Medulla oblongata (tissue), 1 donor: Measurements from ENCODE around the gene NUDT8.
"Not testable (repeated sequence)": the region's sequence is repeated elsewhere in the genome, so short reads cannot be mapped to it uniquely, and the experiment has no call there.

Source experiments
- DNase-seq: peaks from one replicate; pipeline ENCODE4 v3.0.0-alpha.2; 2015; ENCODE audit errors: extremely low spot score

NUDT8 gene

GRCh38 chr11:67627812-67628624 is 1.7 kb downstream of the NUDT8 start:
- DNase-seq = no peak

- DNase-seq = no peak
These were observed 2.3 kb downstream of the NUDT8 start for GRCh38 chr11:67627441-67627811.

DNA sequence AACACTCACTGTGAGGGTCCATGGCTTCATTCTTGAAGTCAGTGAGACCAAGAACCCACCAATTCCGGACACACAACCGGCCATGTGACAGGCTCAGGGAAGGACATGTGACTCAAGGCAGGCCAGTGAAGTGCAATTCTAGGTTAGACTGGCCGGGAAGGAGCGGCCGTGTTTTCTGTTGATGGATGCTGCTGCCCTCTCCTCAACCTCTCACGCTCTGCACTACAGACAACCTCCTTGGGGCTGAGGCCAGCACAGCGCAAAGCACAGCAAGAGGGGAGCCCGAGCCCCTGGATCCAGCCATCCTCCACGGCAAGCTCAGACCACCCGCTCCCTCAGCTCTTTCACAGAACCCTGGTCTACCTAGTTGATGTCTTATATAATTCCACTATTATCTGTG is 2.8 kb downstream of the NUDT8 start:
- no peak for DNase-seq

GRCh38 chr11:67626131-67626833 is 3.5 kb downstream of the NUDT8 start:
- DNase-seq = not testable (repeated sequence)

GRCh38 chr11:67623795-67624194 is 5.9 kb downstream of the NUDT8 start:
- not testable (repeated sequence) for DNase-seq

DNA sequence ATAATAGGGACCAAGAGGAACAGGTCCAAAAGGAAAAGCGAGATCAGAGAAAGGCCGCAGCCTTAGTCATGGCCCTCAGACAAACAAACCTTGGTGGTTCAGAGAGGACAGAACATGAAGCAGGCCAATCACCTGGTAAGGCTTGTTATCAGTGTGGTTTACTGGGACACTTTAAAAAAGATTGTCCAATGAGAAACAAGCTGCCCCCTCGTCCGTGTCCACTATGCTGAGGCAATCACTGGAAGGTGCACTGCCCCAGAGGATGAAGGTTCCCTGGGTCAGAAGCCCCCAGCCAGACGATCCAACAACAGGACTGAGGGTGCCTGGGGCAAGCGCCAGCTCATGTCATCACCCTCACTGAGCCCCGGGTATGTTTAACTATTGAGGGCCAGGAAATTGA is 6.8 kb downstream of the NUDT8 start:
- not testable (repeated sequence) for DNase-seq

GRCh38 chr11:67621928-67622327 is 7.8 kb downstream of the NUDT8 start:
- DNase-seq = not testable (repeated sequence)

DNA sequence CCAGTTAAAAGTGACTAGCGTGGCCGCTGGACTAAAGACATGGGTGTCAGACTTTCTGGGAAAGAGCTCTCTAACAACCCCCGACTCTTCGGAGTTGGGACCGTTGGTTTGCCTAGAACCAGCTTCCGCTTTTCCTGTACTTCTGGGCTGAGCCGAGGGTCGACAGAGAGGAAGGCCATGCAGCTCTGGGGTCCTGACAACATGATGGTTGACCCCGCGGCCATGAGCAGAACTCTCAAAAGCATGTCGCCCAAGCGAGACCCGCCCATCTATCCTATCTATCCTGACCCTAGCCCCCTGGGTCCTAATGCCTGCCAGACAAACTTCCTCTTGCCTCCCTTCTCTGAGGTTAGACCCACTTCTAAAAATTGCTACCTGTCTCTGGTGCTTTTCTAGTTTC is 9.1 kb downstream of the NUDT8 start:
- DNase-seq = not testable (repeated sequence)

DNA sequence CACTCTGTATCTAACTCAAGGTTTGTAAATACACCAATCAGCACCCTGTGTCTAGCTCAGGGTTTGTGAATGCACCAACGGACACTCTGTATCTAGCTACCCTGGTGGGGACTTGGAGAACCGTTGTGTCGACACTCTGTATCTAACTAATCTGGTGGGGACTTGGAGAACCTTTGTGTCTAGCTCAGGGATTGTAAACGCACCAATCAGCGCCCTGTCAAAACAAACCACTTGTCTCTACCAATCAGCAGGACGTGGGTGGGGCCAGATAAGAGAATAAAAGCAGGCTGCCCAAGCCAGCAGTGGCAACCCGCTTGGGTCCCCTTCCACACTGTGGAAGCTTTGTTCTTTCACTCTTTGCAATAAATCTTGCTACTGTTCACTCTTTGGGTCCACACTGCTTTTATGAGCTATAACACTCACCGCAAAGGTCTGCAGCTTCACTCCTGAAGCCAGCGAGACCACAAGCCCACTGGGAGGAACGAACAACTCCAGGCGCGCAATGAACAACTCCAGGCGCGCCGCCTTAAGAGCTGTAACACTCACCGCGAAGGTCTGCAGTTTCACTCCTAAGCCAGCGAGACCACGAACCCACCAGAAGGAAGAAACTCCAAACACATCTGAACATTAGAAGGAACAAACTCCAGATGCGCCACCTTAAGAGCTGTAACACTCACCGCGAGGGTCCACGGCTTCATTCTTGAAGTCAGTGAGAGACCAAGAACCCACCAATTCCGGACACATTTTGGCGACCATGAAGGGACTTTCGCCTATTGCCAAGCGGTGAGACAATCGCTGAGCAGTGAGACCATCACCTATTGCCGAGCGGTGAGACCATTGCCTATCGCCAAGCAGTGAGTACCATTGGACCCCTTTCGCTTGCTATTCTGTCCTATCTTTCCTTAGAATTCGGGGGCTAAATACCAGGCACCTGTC is 9.8 kb downstream of the NUDT8 start:
- DNase-seq = not testable (repeated sequence)

DNA sequence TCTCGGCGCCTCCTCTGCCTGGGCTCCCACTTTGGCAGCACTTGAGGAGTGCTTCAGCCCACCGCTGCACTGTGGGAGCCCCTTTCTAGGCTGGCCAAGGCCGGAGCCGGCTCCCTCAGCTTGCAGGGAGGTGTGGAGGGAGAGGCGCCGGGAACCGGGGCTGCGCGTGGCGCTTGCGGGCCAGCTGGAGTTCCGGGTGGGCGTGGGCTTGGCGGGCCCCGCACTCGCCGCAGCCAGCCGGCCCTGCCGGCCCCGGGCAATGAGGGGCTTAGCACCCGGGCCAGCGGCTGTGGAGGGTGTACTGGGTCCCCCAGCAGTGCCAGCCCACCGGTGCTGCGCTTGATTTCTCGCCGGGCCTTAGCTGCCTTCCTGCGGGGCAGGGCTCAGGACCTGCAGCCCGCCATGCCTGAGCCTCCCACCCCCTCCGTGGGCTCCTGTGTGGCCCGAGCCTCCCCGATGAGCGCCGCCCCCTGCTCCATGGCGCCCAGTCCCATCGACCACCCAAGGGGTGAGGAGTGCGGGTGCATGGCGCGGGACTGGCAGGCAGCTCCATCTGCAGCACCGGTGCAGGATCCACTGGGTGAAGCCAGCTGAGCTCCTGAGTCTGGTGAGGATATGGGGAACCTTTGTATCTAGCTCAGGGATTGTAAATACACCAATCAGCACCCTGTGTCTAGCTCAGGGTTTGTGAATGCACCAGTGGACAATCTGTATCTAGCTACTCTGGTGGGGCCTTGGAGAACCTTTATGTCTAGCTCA is 10.7 kb downstream of the NUDT8 start:
- not testable (repeated sequence) for DNase-seq

DNA sequence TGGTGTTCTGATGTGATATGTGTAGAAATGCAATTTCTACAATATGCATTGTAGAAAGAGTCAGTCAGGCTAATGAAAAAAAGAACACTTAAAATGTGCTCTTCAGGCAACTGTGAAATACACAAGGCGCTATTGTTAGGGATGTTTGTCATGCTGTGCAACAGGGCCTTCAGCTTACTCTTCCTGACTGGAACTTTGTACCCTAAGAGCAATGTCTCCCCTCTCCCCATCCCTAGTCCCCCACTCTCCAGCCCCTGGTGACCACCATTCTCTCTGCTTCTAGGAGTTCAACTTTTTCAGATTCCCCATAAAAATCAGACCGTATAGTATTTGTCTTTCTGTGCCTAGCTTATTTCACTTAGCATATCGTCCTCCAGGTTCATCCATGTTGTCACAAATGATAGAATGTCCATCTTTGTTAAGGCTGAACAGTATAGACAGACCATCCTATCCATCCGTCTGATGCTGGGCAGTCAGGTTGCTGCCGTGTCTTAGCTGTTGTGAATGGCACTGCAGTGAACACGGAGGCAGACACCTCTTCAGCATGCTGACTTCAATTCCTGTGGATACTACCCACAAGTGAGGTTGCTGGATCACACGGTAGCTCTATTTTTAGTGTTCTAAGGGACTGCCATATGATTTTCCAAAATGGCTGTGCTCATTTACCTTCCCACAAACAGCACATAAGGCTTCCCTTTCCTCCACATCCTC is 12.3 kb downstream of the NUDT8 start:
- peak; percentile 48 for DNase-seq

GRCh38 chr11:67616431-67617242 is 13.1 kb downstream of the NUDT8 start:
- DNase-seq = no peak

DNA sequence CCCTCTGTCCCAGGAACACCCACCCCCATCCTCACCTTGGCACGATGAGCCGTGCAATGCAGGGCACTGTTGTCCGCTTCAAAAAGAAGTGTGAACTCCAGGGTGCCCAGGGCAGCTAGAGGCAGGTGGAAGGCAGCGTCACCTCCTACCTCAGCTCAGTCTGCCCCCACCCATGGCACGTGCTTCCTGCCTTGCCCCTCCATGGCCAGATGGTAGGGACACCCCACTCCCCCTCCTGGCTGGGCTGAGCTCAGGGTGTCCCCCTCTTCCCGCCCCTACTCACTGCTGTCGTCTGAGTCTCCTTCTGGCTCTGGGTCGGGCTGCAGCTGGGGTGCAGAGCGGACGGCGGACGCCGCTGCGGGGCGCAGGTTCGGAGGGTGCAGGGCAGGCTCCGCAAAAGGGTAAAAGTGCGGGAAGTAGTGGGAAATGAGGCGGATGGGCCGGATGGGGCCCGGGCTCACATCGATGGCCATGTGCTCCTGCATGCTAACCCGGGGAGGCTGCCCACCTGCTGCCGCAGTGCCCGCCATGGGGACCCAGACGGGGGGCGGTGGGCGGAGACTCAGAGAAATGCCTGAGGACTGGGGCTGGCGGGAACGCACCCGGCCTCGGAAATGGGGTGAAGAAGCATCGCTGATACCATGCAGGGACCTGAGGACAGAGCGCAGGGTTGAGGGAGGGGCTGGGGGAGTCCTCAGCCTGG is 13.9 kb downstream of the NUDT8 start:
- no peak for DNase-seq

DNA sequence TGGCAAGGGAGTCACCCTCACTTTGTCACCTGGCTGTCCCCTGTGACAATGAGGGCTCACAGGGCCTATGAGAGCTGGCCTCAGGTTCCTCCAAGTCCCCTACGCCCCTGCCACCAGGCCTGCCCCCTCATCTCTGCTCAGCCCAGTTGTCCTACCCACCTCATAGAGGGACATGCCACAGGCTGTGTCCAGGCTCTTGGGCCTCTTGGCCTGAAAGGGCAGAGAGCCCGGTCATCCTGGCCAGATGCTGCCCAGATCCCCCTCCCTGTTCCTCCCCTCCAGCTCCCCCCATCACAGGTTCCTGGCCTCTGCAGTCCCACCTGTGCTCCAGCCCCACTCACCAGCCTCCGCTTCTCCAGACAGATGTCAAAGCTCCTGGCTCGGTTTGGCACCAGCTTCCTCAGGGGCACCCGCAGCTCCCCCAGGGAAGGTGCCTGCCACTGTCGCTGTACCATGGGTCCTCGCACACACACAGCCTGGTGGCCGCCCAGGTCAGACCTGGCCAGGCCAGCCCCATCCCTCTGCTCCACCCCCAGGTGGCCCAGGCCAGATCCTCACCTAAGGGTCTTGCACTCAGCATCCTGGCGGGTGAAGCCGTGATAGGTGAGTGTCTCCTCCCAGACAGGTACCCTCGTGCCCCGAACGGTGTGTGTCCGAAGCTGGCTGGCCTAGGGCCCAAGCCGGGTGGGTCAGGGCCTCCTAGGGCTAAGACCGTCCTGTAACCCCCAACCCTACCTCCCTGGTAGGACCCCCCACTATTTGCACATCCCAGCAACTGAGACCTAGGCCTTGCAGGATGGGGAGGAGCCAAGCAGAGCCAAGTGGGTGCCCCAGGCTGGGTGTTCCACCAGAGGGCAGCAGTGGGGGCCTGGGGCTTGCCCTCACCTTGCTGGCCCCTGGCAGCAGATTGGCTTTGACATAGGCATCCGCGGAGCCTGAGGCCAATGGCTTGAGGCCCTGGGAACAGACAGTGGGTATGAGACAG is 14.7 kb downstream of the NUDT8 start:
- DNase-seq = no peak

DNA sequence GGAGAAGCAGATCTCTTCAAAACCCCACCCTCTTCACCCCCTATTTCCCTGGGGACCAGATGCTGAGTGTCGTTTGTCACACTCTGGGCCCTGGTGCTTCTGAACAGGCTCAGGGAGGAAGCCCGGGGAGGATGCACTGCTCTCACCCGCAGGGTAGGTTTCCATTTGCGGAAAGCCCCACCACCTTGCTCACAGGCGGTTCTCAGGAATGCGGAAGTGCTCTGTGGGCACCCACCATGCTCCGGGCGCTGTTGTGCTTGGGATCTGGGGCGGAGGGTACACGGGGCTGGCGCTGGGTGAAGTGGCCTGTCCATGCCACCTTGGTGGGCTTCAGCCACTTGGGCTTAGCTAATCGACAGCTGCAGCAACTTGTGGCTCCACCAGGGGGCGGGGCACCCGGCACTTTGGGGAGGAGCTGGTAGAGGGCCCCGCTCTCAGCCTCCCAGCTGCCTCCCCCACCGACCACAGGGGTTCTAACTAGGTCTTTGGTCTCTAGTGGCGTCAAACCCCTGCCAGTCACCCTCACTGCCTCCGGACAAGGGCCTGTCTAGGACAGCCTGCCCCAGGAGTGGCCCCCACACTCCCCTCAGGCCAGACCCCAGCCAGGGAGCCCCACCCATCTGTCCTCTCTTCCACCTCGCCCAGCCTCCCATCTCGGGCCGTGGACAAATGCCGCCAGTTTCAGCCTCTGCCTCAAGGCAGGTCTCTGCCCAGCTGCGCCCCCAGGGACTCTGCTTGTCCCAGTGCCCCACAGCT is 15.6 kb downstream of the NUDT8 start:
- DNase-seq = peak; percentile 30

DNA sequence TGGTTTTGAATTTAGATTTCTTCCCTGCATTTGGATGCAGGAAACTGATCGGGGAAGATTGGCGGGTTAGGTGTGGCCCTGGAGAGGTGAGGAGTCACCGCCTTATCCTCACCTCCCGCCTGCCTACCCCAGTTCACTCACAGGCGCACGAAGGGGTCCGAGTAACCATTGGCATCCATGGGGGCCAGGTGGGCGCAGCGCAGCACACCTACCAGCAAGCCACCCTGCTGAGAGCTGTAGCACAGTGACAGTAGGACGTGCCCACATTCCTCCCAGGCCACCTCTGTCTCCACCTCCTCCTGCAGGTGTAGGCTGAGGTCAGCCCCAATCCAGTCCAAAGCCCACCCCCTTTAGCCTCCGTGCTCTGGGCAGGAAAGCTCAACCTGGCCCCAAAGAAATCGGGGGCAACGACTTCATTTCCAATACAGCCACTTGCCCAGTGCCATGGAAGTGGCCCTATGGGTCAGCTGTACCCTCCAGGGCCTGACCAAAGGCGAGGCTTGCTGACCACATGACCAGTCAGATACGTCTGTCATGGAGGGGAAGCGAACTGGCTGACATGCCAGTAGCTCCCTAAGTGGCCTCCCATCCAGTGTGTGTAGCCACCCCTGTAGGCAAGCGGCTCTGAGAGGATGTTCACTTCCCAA is 16.3 kb downstream of the NUDT8 start:
- no peak for DNase-seq

DNA sequence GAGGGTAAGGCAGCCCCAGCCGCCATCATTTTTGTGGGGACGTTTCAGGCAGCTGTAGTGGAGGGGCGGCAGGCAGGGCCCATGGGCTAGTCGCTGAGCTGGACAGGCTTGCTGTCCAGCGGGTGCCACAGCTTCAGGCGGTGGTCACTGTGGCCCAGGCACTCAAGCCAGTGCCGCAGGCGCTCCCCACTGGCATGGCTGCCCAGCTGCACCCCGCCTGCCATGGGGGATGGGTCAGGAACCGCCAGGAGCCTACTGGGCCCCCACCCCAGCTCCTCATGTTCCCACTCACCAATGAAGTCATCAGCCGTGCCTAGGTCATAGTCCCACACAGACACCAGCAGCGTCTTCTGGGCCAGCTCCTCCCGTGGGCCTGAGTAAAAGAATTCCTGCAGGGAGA is 17.0 kb downstream of the NUDT8 start:
- no peak for DNase-seq
